ENCODE results near the gene RNPEPL1. TPM values are rescaled to one million over a fixed set of nuclear protein-coding genes. Genes with fewer than 3 reads are reported as not detected.

Gene RNPEPL1
- total and polyA plus RNA-seq, 2 experiments from 2014 or later: 6.0 to 21.0 TPM

DNA sequence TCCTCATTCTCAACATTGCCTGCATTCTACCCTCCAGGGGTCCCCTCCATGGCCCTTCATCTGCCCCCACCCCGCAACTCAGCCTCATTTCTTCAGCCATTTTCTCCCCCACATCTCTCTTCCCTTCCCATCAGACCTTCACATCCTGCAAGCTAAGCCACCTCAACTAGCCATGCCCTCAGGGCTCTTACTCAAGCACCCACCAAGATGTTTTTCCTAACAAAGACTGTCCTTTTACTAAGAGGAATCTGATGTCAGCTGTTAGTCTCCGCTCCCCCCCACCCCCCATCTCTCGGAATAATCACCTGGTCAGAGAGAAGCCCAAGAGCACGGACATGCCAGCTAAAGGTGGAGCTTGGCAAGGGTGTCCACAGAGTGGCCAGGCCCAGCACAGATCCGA, 13.5 kb downstream of the RNPEPL1 start (continued):
- no peak for TF ChIP-seq ZNF462 (CRISPR knock-in tag; IDR thresholded peaks at IDR 0.05)

- no peak for ATAC-seq
- Mint-ChIP-seq H3K4me3 (no peak overlapping the region), H3K4me1 (peaks cover 32% of the 10 kb centered on the region), H3K27ac (no peak overlapping the region), H3K27me3 (ENCODE audit: insufficient read depth, low read depth, poor library complexity) (peaks cover 26% of the 10 kb centered on the region), H3K36me3 (ENCODE audit: low read depth) (peaks cover 3% of the 10 kb centered on the region; the same call in 2 of the 3 replicates), H3K9me3 (no peaks in the 10 kb centered on the region)
- Histone ChIP-seq H3K4me2 (no peak overlapping the region), H3K36me3 (ENCODE audit: insufficient read depth) (no peaks in the 10 kb centered on the region), H3K27me3 (ENCODE audit: insufficient read depth) (no peaks in the 10 kb centered on the region), H2AFZ (no peak overlapping the region), H3K4me1 (ENCODE audit: insufficient read depth) (peaks cover 15% of the 10 kb centered on the region), H3K9me2 (ENCODE audit: insufficient read depth) (no peaks in the 10 kb centered on the region), H3F3A (replicated peaks; ENCODE audit: low read depth) (0 out of 2 replicates have a peak, but pooled peaks cover 2% of the 10 kb centered on the region), H4K20me1 (replicated peaks; ENCODE audit: insufficient read depth) (peaks cover 31% of the 10 kb centered on the region), H3K27ac (ENCODE audit: low read depth) (no peak overlapping the region), H3K4me3 (no peak overlapping the region), H3K79me2 (replicated peaks; ENCODE audit: insufficient read depth) (peaks cover 58% of the 10 kb centered on the region)
- no peak for DNase-seq (ENCODE audit: low spot score)
- TF ChIP-seq ZNF462 (CRISPR knock-in tag; IDR thresholded peaks at IDR 0.05) (no peak), ZNF114 (CRISPR knock-in tag; IDR thresholded peaks at IDR 0.05) (no peak), CREB1 (CRISPR knock-in tag; IDR thresholded peaks at IDR 0.05; ENCODE audit: low read depth) (no peak), POLR2AphosphoS5 (IDR thresholded peaks at IDR 0.05; ENCODE audit: low read depth) (no peak)
- TF ChIP-seq, protein P1, sequence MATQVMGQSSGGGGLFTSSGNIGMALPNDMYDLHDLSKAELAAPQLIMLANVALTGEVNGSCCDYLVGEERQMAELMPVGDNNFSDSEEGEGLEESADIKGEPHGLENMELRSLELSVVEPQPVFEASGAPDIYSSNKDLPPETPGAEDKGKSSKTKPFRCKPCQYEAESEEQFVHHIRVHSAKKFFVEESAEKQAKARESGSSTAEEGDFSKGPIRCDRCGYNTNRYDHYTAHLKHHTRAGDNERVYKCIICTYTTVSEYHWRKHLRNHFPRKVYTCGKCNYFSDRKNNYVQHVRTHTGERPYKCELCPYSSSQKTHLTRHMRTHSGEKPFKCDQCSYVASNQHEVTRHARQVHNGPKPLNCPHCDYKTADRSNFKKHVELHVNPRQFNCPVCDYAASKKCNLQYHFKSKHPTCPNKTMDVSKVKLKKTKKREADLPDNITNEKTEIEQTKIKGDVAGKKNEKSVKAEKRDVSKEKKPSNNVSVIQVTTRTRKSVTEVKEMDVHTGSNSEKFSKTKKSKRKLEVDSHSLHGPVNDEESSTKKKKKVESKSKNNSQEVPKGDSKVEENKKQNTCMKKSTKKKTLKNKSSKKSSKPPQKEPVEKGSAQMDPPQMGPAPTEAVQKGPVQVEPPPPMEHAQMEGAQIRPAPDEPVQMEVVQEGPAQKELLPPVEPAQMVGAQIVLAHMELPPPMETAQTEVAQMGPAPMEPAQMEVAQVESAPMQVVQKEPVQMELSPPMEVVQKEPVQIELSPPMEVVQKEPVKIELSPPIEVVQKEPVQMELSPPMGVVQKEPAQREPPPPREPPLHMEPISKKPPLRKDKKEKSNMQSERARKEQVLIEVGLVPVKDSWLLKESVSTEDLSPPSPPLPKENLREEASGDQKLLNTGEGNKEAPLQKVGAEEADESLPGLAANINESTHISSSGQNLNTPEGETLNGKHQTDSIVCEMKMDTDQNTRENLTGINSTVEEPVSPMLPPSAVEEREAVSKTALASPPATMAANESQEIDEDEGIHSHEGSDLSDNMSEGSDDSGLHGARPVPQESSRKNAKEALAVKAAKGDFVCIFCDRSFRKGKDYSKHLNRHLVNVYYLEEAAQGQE (IDR thresholded peaks at IDR 0.05; ENCODE audit: unreplicated experiment): no peak
Observed at GRCh38 chr2:240582781-240583180, 14.5 kb downstream of the RNPEPL1 start.
